HCT116 (cell line): Measurements from ENCODE around the gene CDKAL1. TPM values are rescaled to one million over a fixed set of nuclear protein-coding genes. Genes with fewer than 3 reads are reported as not detected.

Experiments used
- ATAC-seq: fragments of 200-7000 bp; cut with Tn5 transposase; 2 replicates; pipeline ENCODE4 v1.9.1; 2020; ENCODE audit warnings: mild to moderate bottlenecking, moderate library complexity
- BruUV-seq: library from RNA; stranded (reverse); fragments of 400-500 nt; replicated peaks from 2 replicates; lab custom pipeline; 2021; lab: Mats Ljungman, UMichigan
- CTCF ChIA-PET: fragments of 300-600 bp; sonication (Branson Sonifier 250); formaldehyde crosslinking; loops from one replicate; lab custom pipeline; 2021; ENCODE audit warnings: antibody characterized with exemption; lab: Charles Lee
- POLR2A ChIA-PET: fragments of 300-600, 350-600 bp; sonication (Branson Sonifier 250); formaldehyde crosslinking; loops from one replicate; lab custom pipeline; 2021; ENCODE audit warnings: antibody characterized with exemption; lab: Charles Lee
- RAD21 ChIA-PET, 2 experiments: fragments of 300-600 bp; sonication (Branson Sonifier 250); formaldehyde crosslinking; loops; one replicate each; lab custom pipeline; 2023; ENCODE audit warnings: low total read pairs in 2 of 2; ENCODE audit not compliant: uncharacterized antibody in 2 of 2, unreplicated experiment in 2 of 2, low non-redundant PET in 1 of 2; lab: Charles Lee
- DNase-seq: peaks from one replicate; pipeline ENCODE4 v3.0.0-alpha.2; 2010; ENCODE audit warnings: low read depth, low spot score
- H2AFZ ChIP-seq: fragments of 200-600 bp; shearing (Covaris generic), sonication (generic); 2 replicates; pipeline ENCODE4 v1.6.1; 2017; ENCODE audit warnings: low read depth, mixed run types, mixed read lengths, antibody characterized with exemption, low read length; ENCODE audit not compliant: poor library complexity, severe bottlenecking
- H3K27ac ChIP-seq: 2 replicates; pipeline ENCODE4 v1.5.1; 2012; ENCODE audit warnings: low read depth, low read length
- H3K27me3 ChIP-seq: fragments of 200-600 bp; sonication (generic); 2 replicates; pipeline ENCODE4 v1.6.1; 2016; ENCODE audit warnings: mixed run types, low read length, mixed read lengths; ENCODE audit not compliant: insufficient read depth
- H3K36me3 ChIP-seq, 2 experiments: fragments of 200-500 bp in 1 of 2; fragments of 200-600 bp in 1 of 2; sonication (Bioruptor generic) in 1 of 2; sonication (generic) in 1 of 2; 2 replicates each; pipeline versions ENCODE4 v1.5.1 to v1.6.1; 2014 to 2016; ENCODE audit warnings: low read length in 2 of 2, inconsistent platforms in 1 of 2, mixed read lengths in 1 of 2, mixed run types in 1 of 2; ENCODE audit not compliant: insufficient read depth in 2 of 2, control insufficient read depth in 1 of 2
- H3K4me1 ChIP-seq, 2 experiments: fragments of 200-600 bp in 1 of 2; sonication (generic) in 1 of 2; 2 replicates each; pipeline versions ENCODE4 v1.5.1 to v1.6.1; 2012 to 2017; ENCODE audit warnings: low read length in 2 of 2, inconsistent platforms in 1 of 2, mild to moderate bottlenecking in 1 of 2, mixed read lengths in 1 of 2, mixed run types in 1 of 2, moderate library complexity in 1 of 2; ENCODE audit not compliant: insufficient read depth in 2 of 2, control insufficient read depth in 1 of 2
- H3K4me2 ChIP-seq: fragments of 200-600 bp; sonication (generic); 2 replicates; pipeline ENCODE4 v1.6.1; 2017; ENCODE audit warnings: mixed run types, low read length, mixed read lengths
- H3K4me3 ChIP-seq, 2 experiments: fragments of 200-600 bp in 1 of 2; sonication (generic) in 1 of 2; replicated peaks in 1 of 2; 2 replicates each; pipeline ENCODE4 v1.5.1; 2011 to 2016; ENCODE audit warnings: low read length in 2 of 2, control low read depth in 1 of 2, low read depth in 1 of 2, mild to moderate bottlenecking in 1 of 2, mixed read lengths in 1 of 2, mixed run types in 1 of 2
- H3K79me2 ChIP-seq: fragments of 200-600 bp; sonication (generic); 2 replicates; pipeline ENCODE4 v1.6.1; 2017; ENCODE audit warnings: mild to moderate bottlenecking, mixed run types, low read length, moderate library complexity, mixed read lengths; ENCODE audit not compliant: insufficient read depth
- H3K9ac ChIP-seq: fragments of 200-600 bp; sonication (generic); 2 replicates; pipeline ENCODE4 v1.6.1; 2016; ENCODE audit warnings: low read length, mixed read lengths
- H3K9me2 ChIP-seq: fragments of 200-600 bp; sonication (generic), shearing (Covaris generic); 2 replicates; pipeline ENCODE4 v1.6.1; 2017; ENCODE audit warnings: mixed run types, mild to moderate bottlenecking, moderate library complexity; ENCODE audit not compliant: insufficient read depth
- H3K9me3 ChIP-seq, 2 experiments: fragments of 200-500 bp in 1 of 2; fragments of 200-600 bp in 1 of 2; sonication (Bioruptor generic) in 1 of 2; sonication (generic) in 1 of 2; 2 replicates each; pipeline ENCODE4 v1.6.1; 2014 to 2017; ENCODE audit warnings: low read length in 2 of 2, mixed read lengths in 2 of 2, inconsistent platforms in 1 of 2, low read depth in 1 of 2, mild to moderate bottlenecking in 1 of 2, mixed run types in 1 of 2, moderate library complexity in 1 of 2; ENCODE audit not compliant: control insufficient read depth in 1 of 2, insufficient read depth in 1 of 2
- H4K20me1 ChIP-seq: fragments of 200-600 bp; sonication (generic), shearing (Covaris generic); 2 replicates; pipeline ENCODE4 v1.6.1; 2017; ENCODE audit warnings: mixed run types, mild to moderate bottlenecking, moderate library complexity; ENCODE audit not compliant: insufficient read depth
- ATF3 ChIP-seq: IDR thresholded peaks from 2 replicates; pipeline ENCODE4 v1.6.1; 2012
- CBX3 ChIP-seq: IDR thresholded peaks from 2 replicates; pipeline ENCODE4 v1.6.1; 2012; ENCODE audit warnings: low read depth
- CEBPB ChIP-seq: IDR thresholded peaks from 2 replicates; pipeline ENCODE4 v1.6.1; 2012; ENCODE audit warnings: low read depth
- CTCF ChIP-seq, 3 experiments: fragments of 200-600 bp in 1 of 3; sonication (generic) in 1 of 3; IDR thresholded peaks in 2 of 3; conservative IDR thresholded peaks in 1 of 3; 2 replicates each; pipeline ENCODE4 v1.5.1; 2012 to 2017; ENCODE audit warnings: low read depth in 2 of 3, low read length in 2 of 3, antibody characterized with exemption in 1 of 3, borderline replicate concordance in 1 of 3, control low read depth in 1 of 3, mild to moderate bottlenecking in 1 of 3, mixed read lengths in 1 of 3, mixed run types in 1 of 3, moderate library complexity in 1 of 3; ENCODE audit not compliant: insufficient read depth in 1 of 3
- EGR1 ChIP-seq: IDR thresholded peaks from 2 replicates; pipeline ENCODE4 v1.6.1; 2012; ENCODE audit warnings: low read depth
- ELF1 ChIP-seq: IDR thresholded peaks from 2 replicates; pipeline ENCODE4 v1.6.1; 2012; ENCODE audit warnings: low read depth, borderline replicate concordance
- EZH2 ChIP-seq: fragments of 200-600 bp; sonication (generic); IDR thresholded peaks from 2 replicates; pipeline ENCODE4 v1.6.1; 2017; ENCODE audit warnings: antibody characterized with exemption, mixed run types
- EZH2phosphoT487 ChIP-seq: fragments of 200-600 bp; IDR thresholded peaks from 2 replicates; pipeline ENCODE4 v1.6.1; 2018; ENCODE audit warnings: antibody characterized with exemption, borderline replicate concordance
- FOSL1 ChIP-seq: IDR thresholded peaks from 2 replicates; pipeline ENCODE4 v1.6.1; 2012; ENCODE audit warnings: low read depth
- POLR2A ChIP-seq: IDR thresholded peaks from 2 replicates; pipeline ENCODE4 v1.7.0; 2011; ENCODE audit warnings: borderline replicate concordance; ENCODE audit not compliant: insufficient read depth, insufficient read length; ENCODE audit errors: extremely low read depth
- RAD21 ChIP-seq: IDR thresholded peaks from 2 replicates; pipeline ENCODE4 v1.6.1; 2012; ENCODE audit warnings: low read depth, mild to moderate bottlenecking
- SP1 ChIP-seq: IDR thresholded peaks from 2 replicates; pipeline ENCODE4 v1.6.1; 2012; ENCODE audit warnings: low read depth
- SRF ChIP-seq: IDR thresholded peaks from 2 replicates; pipeline ENCODE4 v1.6.1; 2012; ENCODE audit warnings: low read depth
- YY1 ChIP-seq: IDR thresholded peaks from 2 replicates; pipeline ENCODE4 v1.6.1; 2011; ENCODE audit warnings: low read length, low read depth, moderate library complexity, mild to moderate bottlenecking; ENCODE audit not compliant: insufficient replicate concordance; ENCODE audit errors: extremely low read depth
- ZFX ChIP-seq: fragments of 450-650 bp; IDR thresholded peaks from 2 replicates; pipeline ENCODE4 v1.6.1; 2017
- ZNF274 ChIP-seq: fragments of 200-500 bp; sonication (Bioruptor generic); IDR thresholded peaks from 2 replicates; pipeline ENCODE4 v1.6.1; 2014; ENCODE audit warnings: mild to moderate bottlenecking, low read depth, low read length, inconsistent platforms
- intact Hi-C: fragments of 100-400 bp; cut with micrococcal nuclease; formaldehyde crosslinking; loops from 2 replicates; pipeline ENCODE4 v1.10.0; 2022
- total RNA-seq: library from RNA; stranded (reverse); gene quantifications from one replicate; pipeline ENCODE4 v1.2.1, GENCODE V29; 2021; ENCODE audit not compliant: unreplicated experiment
- TF ChIP-seq, protein P1 (sequence below): IDR thresholded peaks from 2 replicates; pipeline ENCODE4 v1.6.1; 2012
- TF ChIP-seq, protein P2 (sequence below): IDR thresholded peaks from 2 replicates; pipeline ENCODE4 v1.6.1; 2012; ENCODE audit warnings: low read depth
- TF ChIP-seq, protein P3 (sequence below): IDR thresholded peaks from 2 replicates; pipeline ENCODE4 v1.6.1; 2011; ENCODE audit warnings: mild to moderate bottlenecking, low read length, moderate library complexity; ENCODE audit not compliant: insufficient replicate concordance; ENCODE audit errors: extremely low read depth

Gene CDKAL1
- total RNA-seq, 1 experiment from 2014 or later, result 14.9 TPM

GRCh38 chr6:20948556-20948955 is 414.3 kb downstream of the CDKAL1 start:
- H2AFZ ChIP-seq, result no peak overlapping the region
- no peaks in the 10 kb centered on the region for H3K79me2 ChIP-seq
- no peak overlapping the region for H3K9ac ChIP-seq
- ATAC-seq (no peak), DNase-seq (no peak)
- intact Hi-C loops, result no loop called here
- H3K4me2 ChIP-seq, result no peak overlapping the region
- peaks cover 0 to 6% of the 10 kb centered on the region in 2 experiments; a peak in 1 of 4 replicates for H3K9me3 ChIP-seq
- TF ChIP-seq FOSL1 (no peak), ATF3 (no peak), EZH2 (no peak), ZFX (no peak), ZNF274 (no peak), YY1 (no peak), CEBPB (no peak), CTCF (IDR thresholded peaks at IDR 0.05 in 2 of 3, conservative IDR thresholded peaks at IDR 0.05 in 1 of 3; ENCODE audit: borderline replicate concordance in 1 of 3, insufficient read depth in 1 of 3, low read depth in 2 of 3, low read length in 2 of 3) (no peak), POLR2A (no peak), EZH2phosphoT487 (no peak), EGR1 (no peak), SRF (no peak), ELF1 (no peak), CBX3 (no peak), SP1 (no peak), RAD21 (no peak)
- TF ChIP-seq, protein P1, sequence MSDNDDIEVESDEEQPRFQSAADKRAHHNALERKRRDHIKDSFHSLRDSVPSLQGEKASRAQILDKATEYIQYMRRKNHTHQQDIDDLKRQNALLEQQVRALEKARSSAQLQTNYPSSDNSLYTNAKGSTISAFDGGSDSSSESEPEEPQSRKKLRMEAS, result no peak
- TF ChIP-seq, protein P2, sequence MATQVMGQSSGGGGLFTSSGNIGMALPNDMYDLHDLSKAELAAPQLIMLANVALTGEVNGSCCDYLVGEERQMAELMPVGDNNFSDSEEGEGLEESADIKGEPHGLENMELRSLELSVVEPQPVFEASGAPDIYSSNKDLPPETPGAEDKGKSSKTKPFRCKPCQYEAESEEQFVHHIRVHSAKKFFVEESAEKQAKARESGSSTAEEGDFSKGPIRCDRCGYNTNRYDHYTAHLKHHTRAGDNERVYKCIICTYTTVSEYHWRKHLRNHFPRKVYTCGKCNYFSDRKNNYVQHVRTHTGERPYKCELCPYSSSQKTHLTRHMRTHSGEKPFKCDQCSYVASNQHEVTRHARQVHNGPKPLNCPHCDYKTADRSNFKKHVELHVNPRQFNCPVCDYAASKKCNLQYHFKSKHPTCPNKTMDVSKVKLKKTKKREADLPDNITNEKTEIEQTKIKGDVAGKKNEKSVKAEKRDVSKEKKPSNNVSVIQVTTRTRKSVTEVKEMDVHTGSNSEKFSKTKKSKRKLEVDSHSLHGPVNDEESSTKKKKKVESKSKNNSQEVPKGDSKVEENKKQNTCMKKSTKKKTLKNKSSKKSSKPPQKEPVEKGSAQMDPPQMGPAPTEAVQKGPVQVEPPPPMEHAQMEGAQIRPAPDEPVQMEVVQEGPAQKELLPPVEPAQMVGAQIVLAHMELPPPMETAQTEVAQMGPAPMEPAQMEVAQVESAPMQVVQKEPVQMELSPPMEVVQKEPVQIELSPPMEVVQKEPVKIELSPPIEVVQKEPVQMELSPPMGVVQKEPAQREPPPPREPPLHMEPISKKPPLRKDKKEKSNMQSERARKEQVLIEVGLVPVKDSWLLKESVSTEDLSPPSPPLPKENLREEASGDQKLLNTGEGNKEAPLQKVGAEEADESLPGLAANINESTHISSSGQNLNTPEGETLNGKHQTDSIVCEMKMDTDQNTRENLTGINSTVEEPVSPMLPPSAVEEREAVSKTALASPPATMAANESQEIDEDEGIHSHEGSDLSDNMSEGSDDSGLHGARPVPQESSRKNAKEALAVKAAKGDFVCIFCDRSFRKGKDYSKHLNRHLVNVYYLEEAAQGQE, result no peak
- TF ChIP-seq, protein P3, sequence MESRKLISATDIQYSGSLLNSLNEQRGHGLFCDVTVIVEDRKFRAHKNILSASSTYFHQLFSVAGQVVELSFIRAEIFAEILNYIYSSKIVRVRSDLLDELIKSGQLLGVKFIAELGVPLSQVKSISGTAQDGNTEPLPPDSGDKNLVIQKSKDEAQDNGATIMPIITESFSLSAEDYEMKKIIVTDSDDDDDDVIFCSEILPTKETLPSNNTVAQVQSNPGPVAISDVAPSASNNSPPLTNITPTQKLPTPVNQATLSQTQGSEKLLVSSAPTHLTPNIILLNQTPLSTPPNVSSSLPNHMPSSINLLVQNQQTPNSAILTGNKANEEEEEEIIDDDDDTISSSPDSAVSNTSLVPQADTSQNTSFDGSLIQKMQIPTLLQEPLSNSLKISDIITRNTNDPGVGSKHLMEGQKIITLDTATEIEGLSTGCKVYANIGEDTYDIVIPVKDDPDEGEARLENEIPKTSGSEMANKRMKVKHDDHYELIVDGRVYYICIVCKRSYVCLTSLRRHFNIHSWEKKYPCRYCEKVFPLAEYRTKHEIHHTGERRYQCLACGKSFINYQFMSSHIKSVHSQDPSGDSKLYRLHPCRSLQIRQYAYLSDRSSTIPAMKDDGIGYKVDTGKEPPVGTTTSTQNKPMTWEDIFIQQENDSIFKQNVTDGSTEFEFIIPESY, result no peak
- peaks cover 11 to 20% of the 10 kb centered on the region in 2 experiments for H3K4me1 ChIP-seq
- POLR2A ChIA-PET, result interaction anchor here (0.7 kb wide), 1 partner anchor 700 kb away, joined by 4 read pairs; no protein-coding TSS in a partner anchor
- H3K36me3 ChIP-seq, result no peaks in the 10 kb centered on the region
- H3K4me3 ChIP-seq, result no peak overlapping the region
- RAD21 ChIA-PET, result no interaction called here
- BruUV-seq, result no TSS peak
- no peaks in the 10 kb centered on the region for H4K20me1 ChIP-seq
- no peaks in the 10 kb centered on the region for H3K9me2 ChIP-seq
- no peaks in the 10 kb centered on the region for H3K27me3 ChIP-seq
- no peak overlapping the region for H3K27ac ChIP-seq
- CTCF ChIA-PET, result no interaction called here
